Measurements from ENCODE around the gene WWTR1. TPM values are rescaled to one million over a fixed set of nuclear protein-coding genes. Genes with fewer than 3 reads are reported as not detected.

The WWTR1 gene
- polyA plus RNA-seq, 4 donors = 70.2 to 108 (median 92.4) TPM

DNA sequence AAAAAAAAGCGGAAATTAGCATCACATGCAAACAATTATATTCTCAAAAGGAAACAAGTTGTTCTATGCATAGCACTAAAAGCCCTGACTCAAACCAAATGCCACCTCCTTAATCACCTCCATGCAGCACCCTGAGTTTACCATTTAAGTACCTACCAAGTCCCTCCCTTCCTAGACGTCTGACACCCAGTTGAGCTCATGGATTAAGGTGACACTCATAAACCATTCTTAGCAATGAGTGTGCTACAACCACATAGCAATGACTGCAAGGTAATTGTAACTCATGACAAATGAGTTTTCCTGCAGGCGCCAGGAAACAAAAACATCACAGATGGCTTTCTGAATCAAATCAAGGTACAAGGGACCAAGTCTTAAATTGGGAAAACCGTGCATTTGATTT, 32.0 kb downstream of the WWTR1 start:
- DNase-seq (ENCODE audit: low read depth in 4 of 4, low spot score in 3 of 4) = no peak

- DNase-seq (ENCODE audit: low read depth in 4 of 4, low spot score in 3 of 4) = no peak
Observed at GRCh38 chr3:149623824-149624223, 34.0 kb downstream of the WWTR1 start.

DNA sequence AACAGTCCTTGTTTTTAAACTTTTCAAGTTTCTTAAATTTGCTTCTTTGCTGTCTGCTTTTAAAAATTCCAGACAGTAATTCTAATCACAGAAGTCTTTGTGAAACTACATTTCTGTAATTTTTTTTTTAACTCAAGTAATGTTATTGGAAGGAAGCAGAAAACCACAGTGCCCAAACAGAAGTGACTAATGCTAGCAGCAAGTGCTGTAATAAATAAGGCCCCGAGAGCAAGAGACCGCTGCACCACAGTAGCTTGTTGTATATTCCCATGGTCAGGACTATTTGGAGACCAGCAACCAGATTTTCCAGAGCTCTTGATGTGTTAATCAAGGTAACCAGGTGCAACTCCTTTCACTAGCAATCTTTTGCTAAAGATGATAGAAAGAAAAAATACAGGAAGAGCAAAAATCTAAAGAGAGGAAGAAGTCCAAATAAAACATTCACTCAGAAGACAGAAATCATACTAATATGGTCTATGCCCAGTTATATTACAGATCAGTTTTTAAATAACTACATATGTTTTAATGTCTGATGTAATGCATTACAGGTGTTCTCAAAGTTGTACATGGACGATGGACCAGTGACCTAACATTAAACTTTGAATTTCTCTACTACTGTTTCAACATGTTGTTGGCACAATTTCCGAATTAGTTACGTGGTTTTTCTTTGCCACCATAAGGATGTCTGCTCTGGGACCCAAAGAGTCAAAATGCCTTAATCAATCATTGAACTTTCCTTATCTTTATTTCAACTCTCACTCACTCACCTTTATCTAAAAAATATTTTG, 36.4 kb downstream of the WWTR1 start:
- no peak for DNase-seq (ENCODE audit: low read depth in 4 of 4, low spot score in 3 of 4)

- no peak for DNase-seq (ENCODE audit: low read depth in 4 of 4, low spot score in 3 of 4)
Observed at GRCh38 chr3:149620291-149621020, 37.4 kb downstream of the WWTR1 start.

GRCh38 chr3:149619136-149619535, 38.7 kb downstream of the WWTR1 start:
- DNase-seq (ENCODE audit: low read depth in 4 of 4, low spot score in 3 of 4) = no peak

GRCh38 chr3:149618151-149619123, 39.4 kb downstream of the WWTR1 start:
- no peak for DNase-seq (ENCODE audit: low read depth in 4 of 4, low spot score in 3 of 4)

DNA sequence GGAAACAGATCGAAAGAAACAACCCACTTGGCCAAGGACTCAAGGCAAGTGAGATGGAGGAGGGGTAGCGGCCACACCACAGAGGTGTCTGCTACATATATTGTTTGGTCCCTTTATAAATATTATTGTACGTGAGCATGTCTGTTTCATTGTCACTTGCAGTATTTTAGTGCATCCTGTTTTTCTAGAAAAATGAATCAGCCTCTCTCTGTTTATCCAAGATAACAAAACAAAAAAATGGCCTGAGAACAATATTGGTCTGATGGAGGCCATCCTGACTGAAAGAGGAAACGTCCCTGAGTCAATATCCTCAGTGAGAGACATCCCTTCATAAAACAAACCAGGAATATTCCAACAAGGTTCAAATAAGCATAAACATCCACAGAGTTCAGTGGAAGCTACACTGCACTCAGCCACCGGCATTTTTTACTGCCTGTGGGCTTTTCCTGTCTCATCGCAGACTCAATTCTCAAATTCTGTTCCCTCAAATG, 42.0 kb downstream of the WWTR1 start:
- DNase-seq (ENCODE audit: low read depth in 4 of 4, low spot score in 3 of 4) = no peak

DNA sequence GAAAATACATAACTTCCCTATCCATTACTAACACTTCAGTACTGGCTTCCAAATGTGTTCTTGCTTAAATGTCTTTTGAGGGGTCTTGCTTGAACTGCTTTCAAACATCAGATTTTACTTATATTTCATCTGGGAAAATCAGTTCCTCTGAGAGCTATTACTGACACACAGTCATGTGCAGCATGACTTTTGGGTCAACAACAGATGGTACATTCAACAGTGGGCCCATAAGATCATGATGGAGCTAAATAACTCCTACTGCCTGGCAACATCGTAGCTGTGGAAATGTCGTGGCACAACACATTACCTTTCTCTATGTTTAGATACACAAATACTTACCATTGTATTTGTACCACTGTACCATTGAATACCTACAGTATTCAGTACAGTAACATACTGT, 43.8 kb downstream of the WWTR1 start:
- no peak for DNase-seq (ENCODE audit: low read depth in 4 of 4, low spot score in 3 of 4)

DNA sequence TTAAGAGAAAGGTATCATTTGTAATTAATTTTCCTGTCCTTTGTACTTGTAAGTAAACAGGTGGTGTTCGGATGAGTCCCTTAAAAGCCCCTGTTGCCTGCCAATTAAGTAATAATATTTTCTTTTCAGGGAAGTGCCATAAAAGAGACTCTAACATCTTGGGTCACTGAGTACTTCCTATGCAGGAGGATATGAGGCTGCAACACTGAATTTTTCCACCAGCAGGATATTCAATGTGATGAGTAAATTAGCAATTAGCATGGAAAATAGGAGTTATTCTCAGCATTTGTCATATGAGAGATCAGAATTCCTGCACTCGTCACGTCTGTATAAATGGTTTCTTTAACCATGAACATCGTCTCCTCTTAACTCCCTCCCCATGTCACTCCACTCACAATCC, 45.4 kb downstream of the WWTR1 start:
- DNase-seq (ENCODE audit: low read depth in 4 of 4, low spot score in 3 of 4) = no peak

DNA sequence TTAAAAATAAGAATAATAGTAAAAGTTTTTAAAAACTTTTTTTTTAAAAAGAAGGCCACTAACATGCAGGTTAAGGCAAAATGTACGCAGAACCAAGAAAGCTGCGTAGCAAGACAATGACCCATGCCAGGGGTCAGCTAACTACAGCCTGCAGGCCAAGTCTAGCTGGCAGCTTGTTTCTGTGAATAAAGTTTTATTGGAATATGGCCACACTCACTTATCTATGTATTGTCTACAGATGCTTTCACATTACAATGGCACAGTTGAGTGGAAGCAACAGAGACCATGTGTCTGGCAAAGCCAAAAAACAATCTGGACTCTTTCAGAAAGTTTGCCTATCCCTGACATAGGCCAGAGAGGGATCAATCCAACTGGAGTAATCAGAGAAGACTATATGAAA, 46.7 kb downstream of the WWTR1 start:
- no peak for DNase-seq (ENCODE audit: low read depth in 4 of 4, low spot score in 3 of 4)

DNA sequence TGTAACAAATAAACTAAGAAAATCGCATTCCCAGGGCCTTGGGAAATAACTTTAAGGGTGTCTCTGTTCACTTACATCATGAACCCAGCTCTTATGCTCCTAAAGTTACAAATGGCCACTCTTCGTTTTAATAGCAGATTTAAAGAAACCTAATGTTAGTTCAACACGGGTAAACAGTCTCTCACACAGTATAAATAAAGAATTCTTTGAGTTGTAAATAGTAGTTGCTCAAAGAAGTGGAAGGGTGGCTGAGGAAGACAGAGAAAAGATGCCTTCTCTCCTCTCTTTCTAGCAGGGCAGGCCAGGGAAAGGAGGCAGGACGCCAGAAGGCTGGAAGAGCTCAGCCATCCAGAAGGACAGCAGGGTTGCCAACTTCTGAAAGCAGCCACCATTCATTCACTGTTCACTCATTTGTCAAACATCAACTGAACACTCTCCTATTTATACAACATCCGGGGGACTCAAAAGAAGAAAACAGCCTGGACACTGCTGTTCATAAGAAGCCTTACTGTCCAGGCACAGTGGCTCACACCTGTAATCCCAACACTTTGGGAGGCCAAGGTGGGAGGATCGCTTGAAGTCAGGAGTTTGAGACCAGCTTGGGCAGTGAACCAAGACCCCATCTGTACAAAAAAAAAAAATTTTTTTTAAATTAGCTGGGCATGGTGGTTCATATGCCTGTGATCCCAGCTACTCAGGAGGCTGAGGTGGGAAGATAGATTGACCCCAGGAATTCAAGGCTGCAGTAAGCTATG, 47.3 kb downstream of the WWTR1 start:
- no peak for DNase-seq (ENCODE audit: low read depth in 4 of 4, low spot score in 3 of 4)

- DNase-seq (ENCODE audit: low read depth in 4 of 4, low spot score in 3 of 4) = peak in 3 of 4 donors; percentile 36 to 59 (median 44)
Observed at GRCh38 chr3:149609595-149609994, 48.2 kb downstream of the WWTR1 start.

DNA sequence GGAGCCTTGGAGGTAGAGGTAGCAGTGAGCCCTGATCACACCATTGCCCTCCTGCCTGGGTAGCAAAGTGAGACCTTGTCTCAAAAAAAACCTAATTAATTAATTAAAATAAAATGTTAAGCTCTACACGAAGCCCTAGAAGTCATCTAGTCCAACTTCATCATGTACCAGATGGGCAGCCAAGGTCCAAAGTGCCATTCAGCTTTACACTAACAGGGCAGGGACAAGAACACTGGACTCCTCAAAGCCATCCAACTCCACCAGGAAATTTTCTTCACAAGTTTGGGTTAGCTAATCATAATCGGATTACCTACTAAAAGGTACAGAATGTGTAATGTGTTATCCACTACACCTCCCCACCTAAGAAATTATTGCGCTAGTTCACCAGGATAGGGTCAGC, 48.8 kb downstream of the WWTR1 start:
- DNase-seq (ENCODE audit: low read depth in 4 of 4, low spot score in 3 of 4) = no peak

DNA sequence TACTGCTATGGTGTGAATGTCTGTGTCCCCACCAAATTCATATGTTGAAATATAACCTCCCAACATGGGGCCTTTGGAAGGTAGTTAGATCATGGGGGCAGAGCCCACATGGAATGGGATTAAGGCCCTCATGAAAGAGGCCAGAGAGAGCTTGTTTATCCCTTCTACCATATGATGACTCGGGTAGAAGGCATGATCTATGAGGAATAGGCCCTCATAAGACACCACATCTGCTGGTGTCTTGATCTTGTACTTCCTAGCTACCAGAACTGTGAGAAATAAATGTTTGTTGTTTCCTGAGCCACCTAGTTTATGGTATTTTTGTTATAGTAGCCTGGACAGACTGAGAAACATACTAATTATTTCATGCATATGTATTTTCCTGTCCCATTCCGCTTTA, 51.9 kb downstream of the WWTR1 start:
- DNase-seq (ENCODE audit: low read depth in 4 of 4, low spot score in 3 of 4) = no peak

DNA sequence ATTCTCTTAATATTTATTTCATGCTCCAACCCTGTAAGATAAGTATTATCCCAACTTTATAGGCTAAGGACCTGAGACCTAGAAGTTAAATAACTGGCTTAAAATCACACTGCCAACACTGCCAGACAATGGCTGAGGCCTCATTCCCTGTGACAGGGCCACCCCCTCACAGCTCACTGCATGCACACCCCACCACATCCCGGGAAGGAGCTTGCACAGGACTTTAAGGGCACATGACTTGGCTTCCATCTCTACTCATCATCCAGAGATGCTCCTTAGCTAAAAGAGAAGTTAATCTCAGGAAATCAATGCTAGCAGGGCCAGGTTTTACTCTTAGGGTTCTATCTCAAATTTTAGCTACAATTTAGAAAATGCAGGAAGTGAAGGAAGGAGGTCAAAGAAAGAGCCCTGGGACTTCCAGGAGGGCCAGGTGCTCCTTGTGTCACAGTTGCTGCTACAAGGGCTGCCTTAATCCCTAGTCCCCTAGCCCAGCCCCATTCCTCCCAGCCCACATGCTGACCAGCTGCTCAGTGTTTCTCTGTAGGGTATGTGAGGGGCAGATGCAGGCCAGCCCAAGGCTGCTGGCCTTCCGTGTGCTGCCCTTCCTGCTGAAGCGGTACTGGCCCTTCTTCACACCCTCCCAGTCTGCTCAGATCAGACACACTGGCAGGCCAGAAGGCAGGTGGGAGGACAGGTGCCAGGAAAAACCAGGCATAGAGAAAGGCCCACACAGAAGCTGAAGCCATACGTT, 53.5 kb downstream of the WWTR1 start:
- no peak for DNase-seq (ENCODE audit: low read depth in 4 of 4, low spot score in 3 of 4)

GRCh38 chr3:149603126-149604074, 54.4 kb downstream of the WWTR1 start:
- DNase-seq (ENCODE audit: low read depth in 4 of 4, low spot score in 3 of 4) = peak in 1 of 4 donors; percentile 49

GRCh38 chr3:149600634-149601033, 57.2 kb downstream of the WWTR1 start:
- DNase-seq (ENCODE audit: low read depth in 4 of 4, low spot score in 3 of 4) = no peak

DNA sequence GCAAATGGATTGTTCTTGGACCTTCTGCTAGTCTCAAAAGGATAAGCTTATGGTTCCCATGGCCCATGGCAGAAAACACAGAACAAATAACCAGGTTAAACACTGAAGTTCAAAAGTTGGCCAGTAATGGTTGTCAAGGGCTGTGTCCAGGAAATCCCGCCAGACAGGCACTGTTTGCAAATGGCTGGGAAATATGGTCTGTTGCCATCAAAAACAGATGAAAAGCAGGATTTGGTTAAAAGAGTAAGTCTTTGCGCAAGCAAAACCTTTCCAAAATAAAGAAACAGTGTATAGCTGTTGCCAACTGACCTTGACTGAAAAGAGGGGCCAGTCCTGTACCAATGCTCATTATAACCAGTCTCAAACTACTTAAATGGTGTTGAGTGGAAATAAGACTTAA, 58.6 kb downstream of the WWTR1 start:
- DNase-seq (ENCODE audit: low read depth in 4 of 4, low spot score in 3 of 4) = no peak

Measured in left renal pelvis (tissue), 4 donors.